NCI-H2029 (cell line): ENCODE measurements around the gene RNF4.
"Not testable (repeated sequence)": the region's sequence is repeated elsewhere in the genome, so short reads cannot be mapped to it uniquely, and the experiment has no call there.

Experiments used
- DNase-seq: peaks from one replicate; lab custom pipeline; 2025; lab: John Stamatoyannopoulos, UW

Gene RNF4

GRCh38 chr4:2486981-2487380 lies 18.1 kb downstream of the RNF4 start:
- no peak for DNase-seq

- DNase-seq: no peak
These were observed 18.7 kb downstream of the RNF4 start for GRCh38 chr4:2487632-2488031.

- DNase-seq: no peak
These were observed 20.3 kb downstream of the RNF4 start for GRCh38 chr4:2489081-2489805.

DNA sequence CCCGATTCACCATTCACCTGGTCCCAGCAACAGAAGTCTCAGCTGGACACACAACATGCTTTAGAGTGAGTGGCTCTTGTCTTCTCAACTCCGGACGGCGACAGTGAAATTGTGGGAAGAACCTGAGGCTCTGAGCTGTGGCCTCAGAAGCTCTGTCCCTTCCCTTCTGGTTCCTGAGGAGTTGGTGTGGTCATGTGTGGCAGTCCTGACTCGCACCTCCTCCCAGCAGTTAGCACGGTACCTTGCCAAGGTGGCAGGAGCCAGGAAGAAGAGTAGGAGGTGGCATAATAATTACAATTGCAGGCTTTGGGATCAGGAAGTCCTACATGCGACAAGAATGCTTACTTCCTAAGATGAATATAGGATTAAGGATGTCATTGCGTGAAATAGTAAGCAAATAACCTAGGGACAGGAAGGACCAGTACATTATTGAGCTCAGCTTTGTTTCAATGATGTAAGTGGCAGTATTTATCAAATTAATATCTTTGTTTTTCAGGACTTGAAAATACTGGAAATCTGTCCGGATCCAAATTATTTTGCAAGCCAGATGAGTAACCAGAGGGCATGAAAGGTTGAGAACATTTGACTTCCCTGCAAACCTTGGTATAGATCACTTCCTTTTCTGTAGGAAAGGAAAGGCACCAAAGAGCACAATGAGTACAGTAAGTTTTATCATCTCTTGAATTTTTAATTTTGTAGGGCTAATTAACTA lies 21.1 kb downstream of the RNF4 start:
- no peak for DNase-seq

- no peak for DNase-seq
These were observed 24.1 kb downstream of the RNF4 start for GRCh38 chr4:2492970-2493369.

- DNase-seq: no peak
These were observed 26.1 kb downstream of the RNF4 start for GRCh38 chr4:2494992-2495391.

- no peak for DNase-seq
These were observed 28.4 kb downstream of the RNF4 start for GRCh38 chr4:2497324-2497723.

- no peak for DNase-seq
These were observed 29.0 kb downstream of the RNF4 start for GRCh38 chr4:2497931-2498330.

DNA sequence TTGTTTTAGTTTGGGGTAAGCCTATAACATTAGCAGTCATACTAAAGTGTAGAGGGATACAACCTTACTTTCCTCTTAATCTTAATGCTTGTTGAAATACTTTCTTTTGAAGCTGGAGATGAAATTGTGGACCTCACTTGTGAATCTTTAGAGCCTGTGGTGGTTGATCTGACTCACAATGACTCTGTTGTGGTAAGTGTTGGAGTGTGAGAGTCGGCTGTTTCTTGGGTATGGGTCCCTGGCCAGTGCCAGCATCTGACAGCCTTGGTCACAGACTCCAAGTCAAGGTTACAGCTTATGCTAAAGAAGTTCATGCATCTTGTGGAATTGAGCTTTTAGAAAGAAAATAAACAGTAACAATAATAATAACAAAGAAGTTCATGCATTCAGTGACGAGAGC lies 31.6 kb downstream of the RNF4 start:
- no peak for DNase-seq

DNA sequence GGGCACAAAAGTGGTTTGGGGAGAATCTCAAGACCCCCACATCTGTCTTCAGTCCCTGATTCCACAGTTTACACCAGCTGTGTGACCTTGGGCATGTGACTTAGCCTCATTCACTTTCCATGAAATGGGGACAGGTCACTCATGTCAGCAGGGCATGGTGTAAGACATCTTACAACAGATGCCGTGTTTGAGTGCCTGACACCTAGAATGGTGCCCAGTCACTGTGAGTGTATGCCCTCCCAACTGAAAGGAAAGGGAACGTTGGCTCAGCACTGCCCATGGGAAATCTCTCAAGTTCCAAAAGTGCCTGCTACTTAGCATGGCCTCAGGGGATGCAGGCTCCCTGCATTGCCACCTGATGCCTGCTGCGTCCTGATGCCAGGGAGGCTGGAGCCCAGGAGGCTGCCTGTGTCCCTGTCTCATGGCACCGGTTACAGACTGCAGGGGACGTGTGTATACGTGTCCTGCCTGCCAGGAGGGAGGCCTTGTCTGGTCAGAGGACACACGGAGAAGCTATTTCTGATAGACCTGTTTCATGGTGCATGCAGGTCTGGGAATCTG lies 32.2 kb downstream of the RNF4 start:
- DNase-seq: no peak

DNA sequence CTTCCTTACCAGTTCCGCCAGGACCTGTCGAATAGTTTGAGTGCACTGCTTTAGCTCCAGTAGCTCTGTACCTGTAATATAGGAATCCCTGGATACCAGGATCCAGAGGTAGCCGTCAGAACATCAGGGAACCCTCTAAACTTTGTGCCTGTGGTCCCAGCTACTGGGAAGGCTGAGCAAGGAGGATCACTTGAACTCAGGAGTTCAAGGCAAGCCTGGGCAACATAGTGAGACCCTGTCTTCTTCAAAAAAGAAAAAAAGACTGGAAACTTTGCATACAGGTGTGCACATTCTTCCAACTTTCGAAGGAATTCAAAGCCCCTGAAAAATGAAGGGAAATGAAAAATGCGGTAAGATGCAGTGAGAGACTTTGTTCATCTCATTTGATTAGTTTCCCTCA lies 34.9 kb downstream of the RNF4 start:
- DNase-seq: no peak

GRCh38 chr4:2507259-2507658 lies 38.4 kb downstream of the RNF4 start:
- DNase-seq: no peak

- no peak for DNase-seq
These were observed 38.9 kb downstream of the RNF4 start for GRCh38 chr4:2507855-2508254.

- no peak for DNase-seq
These were observed 41.7 kb downstream of the RNF4 start for GRCh38 chr4:2510351-2511259.

- DNase-seq: no peak
These were observed 42.8 kb downstream of the RNF4 start for GRCh38 chr4:2511645-2512131.

GRCh38 chr4:2512396-2513135 lies 43.7 kb downstream of the RNF4 start:
- DNase-seq: no peak

DNA sequence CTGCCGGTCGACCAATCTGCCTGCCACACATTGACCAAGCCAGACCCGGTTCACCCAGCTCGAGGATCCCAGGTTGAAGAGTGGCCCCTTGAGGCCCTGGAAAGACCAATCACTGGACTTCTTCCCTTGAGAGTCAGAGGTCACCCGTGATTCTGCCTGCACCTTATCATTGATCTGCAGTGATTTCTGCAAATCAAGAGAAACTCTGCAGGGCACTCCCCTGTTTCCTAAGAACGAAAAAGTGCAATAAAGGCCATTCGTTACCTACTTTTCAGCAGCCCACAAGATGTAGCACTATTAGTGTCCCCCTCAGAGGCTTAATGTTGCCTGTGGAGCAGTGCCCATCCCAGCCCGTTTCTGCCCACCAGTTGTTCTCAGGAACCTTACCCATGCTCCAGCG lies 45.3 kb downstream of the RNF4 start:
- DNase-seq: not testable (repeated sequence)

- DNase-seq: not testable (repeated sequence)
These were observed 46.0 kb downstream of the RNF4 start for GRCh38 chr4:2514944-2515343.

DNA sequence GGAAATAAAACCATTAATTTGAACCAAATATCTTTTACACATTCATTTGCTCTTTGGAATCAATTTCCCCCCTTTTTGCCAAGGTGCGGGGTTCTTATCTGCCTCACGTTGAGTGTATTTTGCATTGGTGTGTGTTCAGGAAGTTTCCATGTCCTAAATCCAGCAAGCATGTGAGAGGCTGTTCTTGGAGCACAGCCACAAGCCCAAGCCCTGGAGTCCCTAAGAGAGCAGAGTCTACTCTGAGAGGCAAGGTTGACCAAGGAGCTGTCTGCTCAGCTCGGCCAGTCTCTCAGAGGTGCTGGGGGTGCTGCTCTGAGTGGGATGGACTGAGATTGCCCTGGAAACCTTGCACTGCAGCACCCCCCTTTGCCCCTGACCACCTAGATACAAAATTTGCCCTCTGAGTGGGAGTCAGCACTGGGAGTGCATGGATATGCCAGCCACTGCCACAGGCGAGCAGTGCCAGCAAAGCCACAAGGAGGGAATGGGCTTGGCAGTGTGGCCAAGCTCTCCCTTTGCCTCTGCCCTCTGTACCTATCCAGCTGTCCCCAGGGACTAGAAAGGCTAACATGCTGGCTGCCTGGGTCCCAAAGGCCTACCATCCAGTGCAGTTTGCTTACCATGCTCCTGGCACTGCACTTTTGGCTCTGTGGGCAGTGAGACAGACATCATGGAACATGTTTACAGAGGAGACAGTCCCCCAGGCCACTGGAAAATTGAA lies 47.1 kb downstream of the RNF4 start:
- DNase-seq: no peak

DNA sequence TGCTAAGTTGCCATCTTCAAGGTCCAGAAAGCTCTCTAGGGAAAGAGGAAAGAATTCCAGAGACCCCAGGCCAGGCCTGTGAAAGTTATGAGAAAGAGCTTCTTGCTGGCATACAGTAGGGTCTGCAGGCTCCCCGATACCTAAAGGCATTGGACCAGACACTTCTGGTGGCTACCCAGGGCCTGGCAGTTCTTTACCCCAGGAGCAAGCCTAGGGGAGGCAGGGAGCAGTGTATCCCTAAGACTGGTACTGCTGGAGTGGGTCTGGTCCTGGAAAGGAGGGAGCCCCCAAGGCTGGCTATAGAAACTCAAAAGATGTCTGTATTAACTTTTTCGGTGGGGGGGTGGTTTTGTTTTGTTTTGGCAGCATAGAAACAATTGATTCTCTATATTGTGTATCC lies 47.7 kb downstream of the RNF4 start:
- DNase-seq: no peak

- DNase-seq: no peak
These were observed 57.7 kb downstream of the RNF4 start for GRCh38 chr4:2526559-2526958.
